CD1c-positive myeloid dendritic cell (primary cell): ENCODE measurements around the gene FAM156A.
"Not testable (repeated sequence)": the region's sequence is repeated elsewhere in the genome, so short reads cannot be mapped to it uniquely, and the experiment has no call there.

Experiments used
- DNase-seq: peaks from one replicate; pipeline ENCODE4 v3.0.0-alpha.2; 2016; ENCODE audit errors: extremely low spot score

FAM156A gene

DNA sequence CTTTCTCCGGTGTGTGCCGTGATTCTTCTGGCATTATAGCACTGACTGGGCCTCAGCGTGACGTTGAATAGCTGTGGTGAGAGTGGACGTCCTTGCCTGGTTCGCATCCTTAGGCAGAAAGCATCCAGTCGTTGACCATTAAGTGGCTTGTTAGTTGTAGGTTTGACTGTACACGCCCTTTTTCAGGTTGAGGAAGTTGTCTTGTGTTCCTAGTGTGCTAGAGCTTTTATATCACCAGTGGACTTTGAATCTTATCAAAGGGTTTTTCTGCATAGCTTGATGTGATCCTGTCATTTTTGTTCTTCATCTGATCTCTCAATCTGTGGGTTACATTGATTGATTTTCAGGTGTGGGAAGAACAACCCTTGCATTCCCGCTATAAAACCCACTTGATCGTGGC is 52.8 kb downstream of the FAM156A start:
- not testable (repeated sequence) for DNase-seq
